Transverse colon (tissue), 4 donors: Measurements from ENCODE around the gene VAC14. TPM values are rescaled to one million over a fixed set of nuclear protein-coding genes. Genes with fewer than 3 reads are reported as not detected.

ENCODE experiments used
- DNase-seq: peaks from one replicate; pipeline ENCODE4 v3.0.0-alpha.2; 2019
- H3K27ac ChIP-seq, 4 donors: fragments of 200-600 bp; sonication (generic); 2 replicates each; pipeline ENCODE4 v1.5.1; 2016 to 2018; ENCODE audit warnings: inconsistent platforms in 4 of 4
- H3K27me3 ChIP-seq: fragments of 200-600 bp; sonication (generic); 2 replicates; pipeline ENCODE4 v1.5.1; 2017; ENCODE audit warnings: inconsistent platforms
- H3K36me3 ChIP-seq, 4 donors: fragments of 200-600 bp; sonication (generic); 2 replicates each; pipeline ENCODE4 v1.5.1; 2017 to 2019; ENCODE audit warnings: inconsistent platforms in 4 of 4
- H3K4me1 ChIP-seq, 4 donors: fragments of 200-600 bp; sonication (generic); 2 replicates each; pipeline ENCODE4 v1.5.1; 2017 to 2020; ENCODE audit warnings: inconsistent platforms in 4 of 4
- H3K4me3 ChIP-seq, 4 donors: fragments of 200-600 bp; sonication (generic); 1 replicate in 1 of 4; 2 replicates in 3 of 4; pipeline versions ENCODE4 v1.5.1 to v1.6.1; 2017 to 2019; ENCODE audit warnings: inconsistent platforms in 4 of 4
- H3K9me3 ChIP-seq, 2 donors: fragments of 200-600 bp; sonication (generic); 2 replicates each; pipeline ENCODE4 v1.5.1; 2017 to 2019; ENCODE audit warnings: inconsistent platforms in 2 of 2
- EP300 ChIP-seq: sonication (generic); formaldehyde crosslinking; IDR thresholded peaks from one replicate; pipeline ENCODE4 v1.6.1; 2017; ENCODE audit warnings: antibody characterized with exemption, low read depth
- POLR2A ChIP-seq: fragments of 450-650 bp; IDR thresholded peaks from one replicate; pipeline ENCODE4 v1.6.1; 2016; ENCODE audit warnings: antibody characterized with exemption, mild to moderate bottlenecking, moderate library complexity
- POLR2AphosphoS5 ChIP-seq, 3 donors: sonication (generic); formaldehyde crosslinking; IDR thresholded peaks; one replicate each; pipeline ENCODE4 v1.6.1; 2016; ENCODE audit warnings: antibody characterized with exemption in 3 of 3
- WGBS, 2 donors: methylation state at CpG; one replicate each; pipeline ENCODE4 v1.1.5; 2018; ENCODE audit warnings: low coverage in 1 of 2; 5-methylcytosine and 5-hydroxymethylcytosine counted together
- in situ Hi-C, 4 donors: fragments of 200-750 bp; cut with MboI; loops; one replicate each; pipeline versions ENCODE4 v1.15.0 to v1.15.1; 2017; ENCODE audit warnings: low sequenced_read_pairs in 3 of 4, low pct_ligation_motif_present in 1 of 4, low pct_unique_long_range_greater_than_20kb in 1 of 4
- intact Hi-C: fragments of 100-400 bp; cut with DNase I; formaldehyde crosslinking; loops from one replicate; pipeline ENCODE4 v1.15.1; 2023; ENCODE audit warnings: low total_unique reads
- total RNA-seq, 4 donors: library from RNA; depleted of rRNA; stranded (reverse); fragments of >200 nt; gene quantifications; one replicate each; pipeline ENCODE4 v1.1.0, GENCODE V29; 2016
- TF ChIP-seq, protein P1 (sequence below), 5 experiments: fragments of 200-600 bp in 3 of 5; fragments of 450-650 bp in 2 of 5; sonication (generic) in 3 of 5; IDR thresholded peaks; 1 replicate in 2 of 5; 2 replicates in 3 of 5; pipeline ENCODE4 v1.5.1; 2016 to 2017; ENCODE audit warnings: antibody characterized with exemption in 5 of 5, inconsistent platforms in 3 of 5, mild to moderate bottlenecking in 2 of 5, moderate library complexity in 1 of 5

VAC14 gene
- total RNA-seq, 4 donors from 2014 or later = 37.2 to 270 (median 64.3) TPM

DNA sequence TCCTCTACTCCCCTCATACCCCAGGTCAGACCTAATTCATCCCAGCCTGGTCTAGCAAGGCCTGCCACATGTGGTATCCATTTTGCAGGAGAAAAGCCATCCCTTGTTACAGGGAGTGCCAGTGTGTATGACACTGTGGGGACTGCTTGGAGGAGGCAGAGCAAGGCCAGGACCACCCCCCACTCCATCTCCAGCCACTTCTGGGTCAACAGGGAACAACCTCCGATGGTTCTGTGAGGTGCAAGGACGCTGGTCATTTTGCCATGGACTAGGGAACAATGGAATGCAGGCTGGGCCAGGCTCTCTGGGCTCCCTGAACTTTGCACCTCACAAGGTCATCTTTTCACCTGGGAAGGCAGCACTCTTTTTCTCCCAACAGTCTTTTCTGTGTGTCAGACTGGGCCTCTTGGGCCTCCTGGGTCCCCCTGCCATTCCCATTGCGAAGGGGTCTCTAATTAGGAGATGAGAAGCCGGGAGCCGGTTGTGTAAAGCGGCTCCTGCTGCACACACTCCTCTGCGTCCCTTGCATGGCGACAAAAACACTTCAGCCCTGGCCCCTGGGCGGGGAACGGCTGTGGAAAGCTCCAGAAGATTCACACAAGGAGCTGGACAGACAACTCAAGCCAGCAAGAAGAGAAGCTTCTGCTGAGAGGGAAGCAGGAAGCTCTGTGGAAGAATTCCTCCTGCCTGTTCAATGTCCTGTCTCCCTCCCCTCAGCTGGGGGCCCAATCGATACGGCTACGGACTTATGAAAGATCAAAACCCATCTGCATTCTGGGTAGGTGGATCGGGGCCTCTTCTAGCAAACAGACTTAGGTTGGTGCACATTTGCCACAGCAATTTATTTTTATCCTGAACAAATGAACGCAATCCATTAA, 76.6 kb downstream of the VAC14 start:
- TF ChIP-seq EP300 = no peak
- TF ChIP-seq POLR2AphosphoS5 (IDR thresholded peaks at IDR 0.05) = no peak
- TF ChIP-seq, protein P1, sequence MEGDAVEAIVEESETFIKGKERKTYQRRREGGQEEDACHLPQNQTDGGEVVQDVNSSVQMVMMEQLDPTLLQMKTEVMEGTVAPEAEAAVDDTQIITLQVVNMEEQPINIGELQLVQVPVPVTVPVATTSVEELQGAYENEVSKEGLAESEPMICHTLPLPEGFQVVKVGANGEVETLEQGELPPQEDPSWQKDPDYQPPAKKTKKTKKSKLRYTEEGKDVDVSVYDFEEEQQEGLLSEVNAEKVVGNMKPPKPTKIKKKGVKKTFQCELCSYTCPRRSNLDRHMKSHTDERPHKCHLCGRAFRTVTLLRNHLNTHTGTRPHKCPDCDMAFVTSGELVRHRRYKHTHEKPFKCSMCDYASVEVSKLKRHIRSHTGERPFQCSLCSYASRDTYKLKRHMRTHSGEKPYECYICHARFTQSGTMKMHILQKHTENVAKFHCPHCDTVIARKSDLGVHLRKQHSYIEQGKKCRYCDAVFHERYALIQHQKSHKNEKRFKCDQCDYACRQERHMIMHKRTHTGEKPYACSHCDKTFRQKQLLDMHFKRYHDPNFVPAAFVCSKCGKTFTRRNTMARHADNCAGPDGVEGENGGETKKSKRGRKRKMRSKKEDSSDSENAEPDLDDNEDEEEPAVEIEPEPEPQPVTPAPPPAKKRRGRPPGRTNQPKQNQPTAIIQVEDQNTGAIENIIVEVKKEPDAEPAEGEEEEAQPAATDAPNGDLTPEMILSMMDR (IDR thresholded peaks at IDR 0.05) = no peak
- TF ChIP-seq POLR2A = no peak
- WGBS, 2 donors = 95 to 100% methylated on average over 1 to 15 of the region's 15 CpGs
- in situ Hi-C loops (no loop called here), intact Hi-C loops (no loop called here)
- H3K27ac ChIP-seq = peak overlapping the region; percentile 72 to 90 (median 84)
- peaks cover 0 to 3% (median 0%) of the 10 kb centered on the region in 4 donors for H3K36me3 ChIP-seq
- DNase-seq = no peak
- H3K9me3 ChIP-seq = no peaks in the 10 kb centered on the region
- H3K27me3 ChIP-seq = no peaks in the 10 kb centered on the region
- H3K4me1 ChIP-seq = peaks cover 18 to 30% (median 22%) of the 10 kb centered on the region in 4 donors
- H3K4me3 ChIP-seq = no peak overlapping the region

DNA sequence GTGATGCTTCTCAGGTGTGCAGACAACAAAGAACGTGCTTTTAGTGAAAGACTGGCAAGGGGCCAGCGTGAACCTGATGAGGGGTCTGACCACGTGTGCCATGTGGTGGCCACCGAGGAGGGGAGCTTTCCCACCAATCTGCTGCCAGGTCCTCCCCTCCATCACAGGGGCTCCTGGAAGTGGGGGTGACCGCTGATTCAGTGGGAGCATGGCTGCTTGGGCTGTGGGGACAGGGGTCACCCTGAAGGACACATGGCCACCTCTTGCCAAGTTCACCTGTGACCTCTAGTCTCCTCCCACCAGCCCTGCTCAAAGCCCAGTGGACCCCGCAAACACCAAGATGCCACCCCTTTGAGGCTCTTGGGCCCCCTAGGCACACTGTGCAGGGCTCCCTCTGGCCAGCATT, 77.2 kb downstream of the VAC14 start:
- H3K4me3 ChIP-seq = no peak overlapping the region
- 93% methylated on average over 6 of the region's 6 CpGs; no CpG with 5 or more reads in 1 of the 2 donors for WGBS, 2 donors
- DNase-seq = no peak
- TF ChIP-seq POLR2AphosphoS5 (IDR thresholded peaks at IDR 0.05) (no peak), POLR2A (no peak), EP300 (no peak)
- TF ChIP-seq, protein P1 (IDR thresholded peaks at IDR 0.05) = no peak
- in situ Hi-C loops = no loop called here
- H3K27ac ChIP-seq = no peak overlapping the region
- intact Hi-C loops = no loop called here
- peaks cover 0 to 3% (median 0%) of the 10 kb centered on the region in 4 donors for H3K36me3 ChIP-seq
- peaks cover 18 to 30% (median 22%) of the 10 kb centered on the region in 4 donors for H3K4me1 ChIP-seq
- no peaks in the 10 kb centered on the region for H3K9me3 ChIP-seq
- H3K27me3 ChIP-seq = no peaks in the 10 kb centered on the region

DNA sequence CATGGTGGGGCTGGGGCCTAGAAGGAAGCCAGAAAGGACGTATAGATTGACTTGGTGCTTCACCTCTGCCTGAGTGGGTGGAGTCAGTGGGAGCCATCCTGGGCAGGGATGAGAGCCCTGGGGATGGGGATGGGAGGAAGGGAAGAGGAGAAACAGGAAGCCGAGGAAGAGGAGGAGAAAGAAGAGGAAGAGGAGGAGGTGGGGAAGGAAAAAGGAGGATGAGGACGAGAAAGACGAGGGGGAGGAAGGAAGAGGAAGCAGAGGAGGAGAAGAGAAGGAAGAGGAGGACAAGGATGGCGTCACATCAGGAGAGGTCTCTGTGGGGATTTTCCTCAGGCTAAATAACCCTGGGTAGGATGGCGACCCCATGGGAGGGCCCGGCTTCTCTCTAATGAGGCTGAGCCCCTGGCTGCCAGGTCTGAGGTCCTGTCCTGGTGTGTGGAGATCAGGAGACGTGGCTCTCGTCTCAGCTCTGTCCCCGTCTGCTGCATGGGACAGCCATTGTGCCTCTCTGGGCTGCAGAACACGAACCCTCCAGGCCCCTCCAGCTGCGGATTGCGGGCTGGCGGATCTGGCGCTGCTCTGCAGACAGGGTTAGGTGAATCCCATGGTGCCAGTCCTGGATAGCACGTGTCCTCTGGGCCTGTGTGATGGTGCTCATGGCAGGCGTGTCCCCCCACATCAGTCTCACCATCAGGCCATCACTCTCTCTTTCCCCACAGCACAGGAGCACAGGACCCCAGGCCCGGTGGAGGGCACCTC, 79.6 kb downstream of the VAC14 start:
- TF ChIP-seq, protein P1 (IDR thresholded peaks at IDR 0.05) = no peak
- TF ChIP-seq POLR2AphosphoS5 (IDR thresholded peaks at IDR 0.05) (no peak), EP300 (no peak), POLR2A (no peak)
- Histone ChIP-seq H3K4me3 (no peak overlapping the region), H3K27ac (no peak overlapping the region), H3K9me3 (no peaks in the 10 kb centered on the region), H3K4me1 (peaks cover 15 to 21% (median 16%) of the 10 kb centered on the region in 4 donors), H3K27me3 (no peaks in the 10 kb centered on the region), H3K36me3 (no peaks in the 10 kb centered on the region)
- WGBS, 2 donors = 47 to 87% methylated on average over 3 to 17 of the region's 18 CpGs
- no peak for DNase-seq
- intact Hi-C loops = no loop called here
- in situ Hi-C loops = no loop called here
